A549 treated with RU486 at 1 μM for 4 hours (cell line): ENCODE measurements around the gene GLT8D1. TPM values are rescaled to one million over a fixed set of nuclear protein-coding genes. Genes with fewer than 3 reads are reported as not detected.

Experiments
- total RNA-seq: library from RNA; stranded (reverse); fragments of 200-300 nt; extraction: Qiagen RNA extraction; gene quantifications from 5 replicates; pipeline ENCODE4 v1.2.3, GENCODE V29; 2022; ENCODE audit warnings: low read depth

Gene GLT8D1
- 32.4 to 39.5 TPM (median 36.9 TPM) in 5 replicates for total RNA-seq

GRCh38 chr3:52705688-52706686, at the start of gene GLT8D1, which contains the start of gene SPCS1:
TSS of gene GLT8D1 (minus strand) at chr3:52705791. CDS start at chr3:52700460, 5,331 bp downstream.
TSS of gene SPCS1 (plus strand) at chr3:52706106. CDS start at chr3:52706247, 141 bp downstream.

DNA sequence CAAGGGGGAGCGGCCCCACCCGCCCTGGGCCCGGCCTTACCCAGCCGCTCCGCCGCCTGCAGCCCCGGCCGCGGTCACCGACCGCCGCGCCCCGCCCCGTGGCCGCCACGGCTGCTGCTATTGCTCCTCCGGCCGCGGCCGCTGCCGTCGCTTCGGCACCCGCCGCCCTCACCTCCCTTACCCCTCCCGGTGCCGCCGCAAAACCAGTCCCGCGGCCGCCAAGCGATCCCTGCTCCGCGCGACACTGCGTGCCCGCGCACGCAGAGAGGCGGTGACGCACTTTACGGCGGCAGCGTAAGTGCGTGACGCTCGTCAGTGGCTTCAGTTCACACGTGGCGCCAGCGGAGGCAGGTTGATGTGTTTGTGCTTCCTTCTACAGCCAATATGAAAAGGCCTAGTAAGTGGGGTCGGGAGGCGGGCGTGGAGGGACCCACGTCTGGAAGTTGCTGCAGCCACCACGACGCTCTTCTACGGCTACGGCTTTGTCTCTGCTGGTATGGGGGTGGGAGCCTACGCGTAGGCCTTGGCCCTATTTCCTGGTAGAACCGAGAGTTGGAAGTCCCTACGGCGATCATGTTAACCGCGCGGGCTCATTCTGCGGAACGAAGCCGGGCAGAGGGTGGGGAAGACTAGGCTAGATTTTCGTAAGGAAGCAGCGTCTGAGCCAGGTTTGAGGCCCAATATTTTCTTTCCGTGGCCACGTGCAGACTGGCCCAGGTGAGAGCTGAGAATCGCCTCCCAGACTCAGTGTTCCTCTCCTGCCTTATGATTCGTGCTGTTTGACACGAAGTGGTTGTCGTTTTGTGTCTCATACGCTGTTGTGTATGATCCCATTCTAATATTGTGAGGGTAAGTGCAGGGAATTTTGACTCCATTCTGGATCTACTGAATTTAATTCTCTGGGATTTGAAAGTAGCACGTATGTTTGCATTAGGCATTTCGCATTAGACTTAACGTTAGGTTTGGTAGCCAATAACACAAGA, 19.6 kb downstream of the GLT8D1 start, which contains the start of the genes GNL3 and PBRM1:
Gene GNL3 (plus strand): TSS at position 324 of the 983 bp plus-strand sequence. CDS start 61 bp downstream, at position 385.
Gene PBRM1 (minus strand): TSS at position 205 of the 983 bp plus-strand sequence.

Other genes starting within 250 kb of the GLT8D1 start
- gene STAB1, start 210.5 kb downstream of the GLT8D1 start, total RNA-seq, result not detected in 5 replicates
- gene NT5DC2, start 171.9 kb downstream of the GLT8D1 start, total RNA-seq, result 74.0 to 102 TPM (median 98.7 TPM) in 5 replicates
- 43.3 to 87.9 TPM (median 59.4 TPM) in 5 replicates for gene UQCC5, start 169.2 kb downstream of the GLT8D1 start, total RNA-seq
- 9.3 to 17.3 TPM (median 13.7 TPM) in 5 replicates for gene PBRM1, start 19.9 kb downstream of the GLT8D1 start, total RNA-seq
- gene GNL3, start 19.8 kb downstream of the GLT8D1 start, total RNA-seq, result 98.0 to 179 TPM (median 109 TPM) in 5 replicates
- gene SPCS1, start 315 bp upstream of the GLT8D1 start, total RNA-seq, result 129 to 170 TPM (median 164 TPM) in 5 replicates
- gene NEK4, start 65.1 kb upstream of the GLT8D1 start, total RNA-seq, result 13.4 to 14.8 TPM (median 14.5 TPM) in 5 replicates
- gene ITIH1, start 71.8 kb upstream of the GLT8D1 start, total RNA-seq, result not detected in 5 replicates
- gene ITIH3, start 89.0 kb upstream of the GLT8D1 start, total RNA-seq, result 0.12 TPM in 1 of 5 replicates, not detected in the others
- gene ITIH4, start 124.9 kb upstream of the GLT8D1 start, total RNA-seq, result 0.35 to 1.6 TPM (median 0.55 TPM) in 5 replicates
- not detected in 5 replicates for gene MUSTN1, start 129.2 kb upstream of the GLT8D1 start, total RNA-seq
- gene STIMATE, start 191.8 kb upstream of the GLT8D1 start, total RNA-seq, result 6.3 to 10.3 TPM (median 7.4 TPM) in 5 replicates